A549 (cell line): ENCODE data around the gene PRAMEF25. TPM values are rescaled to one million over a fixed set of nuclear protein-coding genes. Genes with fewer than 3 reads are reported as not detected.
"Not testable (repeated sequence)": the region's sequence is repeated elsewhere in the genome, so short reads cannot be mapped to it uniquely, and the experiment has no call there.

Source experiments
- ATAC-seq, 2 experiments: fragments of 200-7000 bp in 1 of 2; fragments of >200 bp in 1 of 2; cut with Nextera tagmentation in 1 of 2; cut with Tn5 transposase in 1 of 2; 3 replicates each; pipeline versions ENCODE4 v1.8.0 to v1.9.1; 2018 to 2020; ENCODE audit warnings: mild to moderate bottlenecking in 1 of 2, moderate library complexity in 1 of 2
- CTCF ChIA-PET: fragments of 300-600 bp; sonication (Branson Sonifier 250); formaldehyde crosslinking; extraction: SDS; loops from one replicate; lab custom pipeline; 2021; ENCODE audit warnings: antibody characterized with exemption, inconsistent platforms; lab: Yijun Ruan, JAX
- POLR2A ChIA-PET: fragments of 350-600 bp; formaldehyde crosslinking; extraction: SDS; loops from one replicate; lab custom pipeline; 2021; ENCODE audit warnings: antibody characterized with exemption, inconsistent platforms; lab: Yijun Ruan, JAX
- DNase-seq, 2 experiments: peaks; one replicate each; pipeline versions ENCODE4 v3.0.0 to v3.0.0-alpha.2; 2011 to 2016; ENCODE audit warnings: low read depth in 1 of 2, low spot score in 1 of 2
- FAIRE-seq: peaks from 2 replicates; lab custom pipeline; 2011; peaks lifted over from hg19 to GRCh38; lab: Jason Lieb, UNC
- H3K27ac ChIP-seq, 2 experiments: fragments of >200 bp; sonication (Bioruptor Twin); formaldehyde crosslinking; 3 replicates each; pipeline ENCODE4 v1.5.1; 2016 to 2017
- H3K4me1 ChIP-seq: fragments of >200 bp; sonication (Bioruptor Twin); formaldehyde crosslinking; 3 replicates; pipeline ENCODE4 v1.6.1; 2016
- H3K4me2 ChIP-seq: fragments of >200 bp; sonication (Bioruptor Twin); formaldehyde crosslinking; 3 replicates; pipeline ENCODE4 v1.6.1; 2016
- H3K4me3 ChIP-seq: fragments of >200 bp; sonication (Bioruptor Twin); formaldehyde crosslinking; 3 replicates; pipeline ENCODE4 v1.5.1; 2016
- H3K9me3 ChIP-seq: fragments of >200 bp; sonication (Bioruptor Twin); formaldehyde crosslinking; 3 replicates; pipeline ENCODE4 v1.6.1; 2016
- WGBS: methylation state at CpG from one replicate; pipeline ENCODE4 v1.1.6; 2017; ENCODE audit errors: missing lambda C conversion rate; 5-methylcytosine and 5-hydroxymethylcytosine counted together
- polyA minus RNA-seq: library from RNA; depleted of rRNA, polyadenylated mRNA; stranded (reverse); fragments of >200 nt; gene quantifications from 2 replicates; pipeline ENCODE4 v1.2.3, GENCODE V29; 2011; rRNA and poly(A)+ RNA removed
- polyA plus RNA-seq, 4 experiments: library from polyadenylated mRNA; depleted of rRNA in 3 of 4; stranded (reverse); fragments of >200 nt; fragmentation: RNase III in 1 of 4; extraction: RNeasy Plus Mini Kit Qiagen cat#74134 plus additional on column Dnase treatment in 1 of 4; gene quantifications; 2 replicates in 3 of 4; 3 replicates in 1 of 4; pipeline ENCODE4 v1.2.3, GENCODE V29; 2011 to 2017

Gene PRAMEF25
- polyA plus RNA-seq (2011; rRNA removed), result not detected in 2 replicates
- polyA plus RNA-seq (2012; cell fraction: cytosol; rRNA removed), result not detected in 2 replicates
- polyA plus RNA-seq (2012; cell fraction: nucleus; rRNA removed), result not detected in 2 replicates
- not detected in 3 replicates for polyA plus RNA-seq (2017; fragmentation: RNase III; extraction: RNeasy Plus Mini Kit Qiagen cat#74134 plus additional on column Dnase treatment)
- polyA minus RNA-seq, result not detected in 2 replicates

DNA sequence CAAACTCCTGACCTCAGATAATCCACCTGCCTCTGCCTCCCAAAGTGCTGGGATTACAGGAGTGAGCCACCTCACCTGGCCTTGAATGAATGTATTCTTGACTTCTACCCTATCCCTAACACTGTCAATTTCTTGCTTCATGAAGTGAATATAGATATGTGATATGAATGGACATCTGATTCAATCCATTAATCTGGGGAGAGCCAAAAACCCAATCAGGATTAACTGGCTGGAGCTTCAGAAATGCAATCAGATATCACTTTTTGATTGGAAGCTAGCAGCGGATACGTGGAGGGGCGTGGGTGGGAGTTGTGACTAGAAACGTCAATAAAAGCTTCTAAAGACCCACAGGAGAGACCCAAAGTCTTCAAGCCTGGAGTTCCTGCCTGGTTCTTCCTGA, at the start of gene PRAMEF25:
PRAMEF25 (plus strand) TSS at position 301 of the 400 bp plus-strand sequence. CDS start 2,920 bp downstream, outside the sequence.
- FAIRE-seq, H3K27ac ChIP-seq, DNase-seq, H3K4me3 ChIP-seq, H3K4me2 ChIP-seq, H3K4me1 ChIP-seq, CTCF ChIA-PET, ATAC-seq, POLR2A ChIA-PET, H3K9me3 ChIP-seq: not testable (repeated sequence)
- WGBS, result no CpG with 5 or more reads among the region's 4 CpGs

DNA sequence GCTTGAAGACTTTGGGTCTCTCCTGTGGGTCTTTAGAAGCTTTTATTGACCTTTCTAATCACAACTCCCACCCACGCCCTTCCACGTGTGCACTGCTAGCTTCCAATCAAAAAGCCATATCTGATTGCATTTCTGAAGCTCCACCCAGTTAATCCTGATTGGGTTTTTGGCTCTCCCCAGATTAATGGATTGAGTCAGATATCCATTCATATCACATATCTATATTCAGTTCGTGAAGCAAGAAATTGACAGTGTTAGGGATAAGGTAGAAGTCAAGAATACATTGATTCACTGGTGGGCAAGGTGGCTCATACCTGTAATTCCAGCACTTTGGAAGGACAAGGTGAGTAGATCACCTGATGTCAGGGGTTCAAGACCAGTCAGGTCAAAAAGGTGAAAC, 14.1 kb upstream of the PRAMEF25 start, which contains the start of gene PRAMEF27:
PRAMEF27 (minus strand) TSS at position 101 of the 400 bp plus-strand sequence. CDS start 2,916 bp downstream, outside the sequence.
- H3K27ac ChIP-seq, H3K9me3 ChIP-seq, H3K4me3 ChIP-seq, CTCF ChIA-PET, DNase-seq, H3K4me1 ChIP-seq, FAIRE-seq, ATAC-seq, POLR2A ChIA-PET, H3K4me2 ChIP-seq: not testable (repeated sequence)
- WGBS, result 0% methylated on average over 3 of the region's 3 CpGs

DNA sequence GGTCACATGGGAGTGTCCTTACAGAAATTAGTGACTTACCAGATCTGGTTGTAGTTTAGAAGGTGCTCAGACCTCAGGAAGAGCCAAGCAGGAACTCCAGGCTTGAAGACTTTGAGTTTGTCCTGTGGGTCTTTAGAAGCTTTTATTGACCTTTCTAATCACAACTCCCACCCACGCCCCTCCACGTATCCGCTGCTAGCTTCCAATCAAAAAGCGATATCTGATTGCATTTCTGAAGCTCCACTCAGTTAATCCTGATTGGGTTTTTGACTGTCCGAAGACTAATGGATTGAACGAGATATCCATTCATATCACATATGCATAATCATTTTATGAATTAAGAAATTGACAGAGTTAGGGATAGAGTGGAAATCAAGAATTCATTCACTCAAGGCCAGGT, 46.2 kb downstream of the PRAMEF25 start, which contains the start of gene HNRNPCL2:
HNRNPCL2 (minus strand) TSS at position 101 of the 400 bp plus-strand sequence. CDS start 454 bp downstream, outside the sequence.
- H3K4me3 ChIP-seq, H3K4me2 ChIP-seq, DNase-seq, H3K9me3 ChIP-seq, POLR2A ChIA-PET, CTCF ChIA-PET, FAIRE-seq, H3K27ac ChIP-seq, H3K4me1 ChIP-seq, ATAC-seq: not testable (repeated sequence)
- WGBS, result 17% methylated on average over 6 of the region's 6 CpGs

Other genes with a start within 250 kb of the PRAMEF25 start
- not detected in 2 replicates for gene PRAMEF11, start 239.4 kb upstream of the PRAMEF25 start, polyA plus RNA-seq (2011; rRNA removed)
- gene PRAMEF11, start 239.4 kb upstream of the PRAMEF25 start, polyA plus RNA-seq (2017; fragmentation: RNase III; extraction: RNeasy Plus Mini Kit Qiagen cat#74134 plus additional on column Dnase treatment), result not detected in 3 replicates
- gene HNRNPCL1, start 222.1 kb upstream of the PRAMEF25 start, polyA plus RNA-seq (2011; rRNA removed), result not detected in 2 replicates
- gene HNRNPCL1, start 222.1 kb upstream of the PRAMEF25 start, polyA plus RNA-seq (2017; fragmentation: RNase III; extraction: RNeasy Plus Mini Kit Qiagen cat#74134 plus additional on column Dnase treatment), result not detected in 3 replicates
- not detected in 2 replicates for gene PRAMEF2, start 213.7 kb upstream of the PRAMEF25 start, polyA plus RNA-seq (2011; rRNA removed)
- gene PRAMEF2, start 213.7 kb upstream of the PRAMEF25 start, polyA plus RNA-seq (2017; fragmentation: RNase III; extraction: RNeasy Plus Mini Kit Qiagen cat#74134 plus additional on column Dnase treatment), result not detected in 3 replicates
- gene PRAMEF4, start 184.6 kb upstream of the PRAMEF25 start, polyA plus RNA-seq (2011; rRNA removed), result not detected in 2 replicates
- not detected in 3 replicates for gene PRAMEF4, start 184.6 kb upstream of the PRAMEF25 start, polyA plus RNA-seq (2017; fragmentation: RNase III; extraction: RNeasy Plus Mini Kit Qiagen cat#74134 plus additional on column Dnase treatment)
- not detected in 2 replicates for gene PRAMEF10, start 172.5 kb upstream of the PRAMEF25 start, polyA plus RNA-seq (2011; rRNA removed)
- not detected in 3 replicates for gene PRAMEF10, start 172.5 kb upstream of the PRAMEF25 start, polyA plus RNA-seq (2017; fragmentation: RNase III; extraction: RNeasy Plus Mini Kit Qiagen cat#74134 plus additional on column Dnase treatment)
- gene PRAMEF7, start 154.2 kb upstream of the PRAMEF25 start, polyA plus RNA-seq (2011; rRNA removed), result not detected in 2 replicates
- gene PRAMEF7, start 154.2 kb upstream of the PRAMEF25 start, polyA plus RNA-seq (2017; fragmentation: RNase III; extraction: RNeasy Plus Mini Kit Qiagen cat#74134 plus additional on column Dnase treatment), result not detected in 3 replicates
- not detected in 2 replicates for gene PRAMEF6, start 123.2 kb upstream of the PRAMEF25 start, polyA plus RNA-seq (2011; rRNA removed)
- not detected in 3 replicates for gene PRAMEF6, start 123.2 kb upstream of the PRAMEF25 start, polyA plus RNA-seq (2017; fragmentation: RNase III; extraction: RNeasy Plus Mini Kit Qiagen cat#74134 plus additional on column Dnase treatment)
- gene PRAMEF27, start 14.2 kb upstream of the PRAMEF25 start, polyA plus RNA-seq (2011; rRNA removed), result 0.05 TPM in 1 of 2 replicates, not detected in the other
- gene PRAMEF27, start 14.2 kb upstream of the PRAMEF25 start, polyA plus RNA-seq (2017; fragmentation: RNase III; extraction: RNeasy Plus Mini Kit Qiagen cat#74134 plus additional on column Dnase treatment), result not detected in 3 replicates
- not detected in 2 replicates for gene HNRNPCL3, start 10.0 kb upstream of the PRAMEF25 start, polyA plus RNA-seq (2011; rRNA removed)
- not detected in 3 replicates for gene HNRNPCL3, start 10.0 kb upstream of the PRAMEF25 start, polyA plus RNA-seq (2017; fragmentation: RNase III; extraction: RNeasy Plus Mini Kit Qiagen cat#74134 plus additional on column Dnase treatment)
- gene HNRNPCL2, start 46.1 kb downstream of the PRAMEF25 start, polyA plus RNA-seq (2011; rRNA removed), result not detected in 2 replicates
- gene HNRNPCL2, start 46.1 kb downstream of the PRAMEF25 start, polyA plus RNA-seq (2017; fragmentation: RNase III; extraction: RNeasy Plus Mini Kit Qiagen cat#74134 plus additional on column Dnase treatment), result not detected in 3 replicates
- gene PRAMEF26, start 85.2 kb downstream of the PRAMEF25 start, polyA plus RNA-seq (2011; rRNA removed), result not detected in 2 replicates
- not detected in 3 replicates for gene PRAMEF26, start 85.2 kb downstream of the PRAMEF25 start, polyA plus RNA-seq (2017; fragmentation: RNase III; extraction: RNeasy Plus Mini Kit Qiagen cat#74134 plus additional on column Dnase treatment)
- gene HNRNPCL4, start 94.9 kb downstream of the PRAMEF25 start, polyA plus RNA-seq (2011; rRNA removed), result not detected in 2 replicates
- gene HNRNPCL4, start 94.9 kb downstream of the PRAMEF25 start, polyA plus RNA-seq (2017; fragmentation: RNase III; extraction: RNeasy Plus Mini Kit Qiagen cat#74134 plus additional on column Dnase treatment), result not detected in 3 replicates
- not detected in 2 replicates for gene PRAMEF9, start 101.1 kb downstream of the PRAMEF25 start, polyA plus RNA-seq (2011; rRNA removed)
- gene PRAMEF9, start 101.1 kb downstream of the PRAMEF25 start, polyA plus RNA-seq (2017; fragmentation: RNase III; extraction: RNeasy Plus Mini Kit Qiagen cat#74134 plus additional on column Dnase treatment), result not detected in 3 replicates
- not detected in 2 replicates for gene PRAMEF13, start 130.6 kb downstream of the PRAMEF25 start, polyA plus RNA-seq (2011; rRNA removed)
- gene PRAMEF13, start 130.6 kb downstream of the PRAMEF25 start, polyA plus RNA-seq (2017; fragmentation: RNase III; extraction: RNeasy Plus Mini Kit Qiagen cat#74134 plus additional on column Dnase treatment), result not detected in 3 replicates
- gene PRAMEF18, start 155.4 kb downstream of the PRAMEF25 start, polyA plus RNA-seq (2011; rRNA removed), result not detected in 2 replicates
- not detected in 3 replicates for gene PRAMEF18, start 155.4 kb downstream of the PRAMEF25 start, polyA plus RNA-seq (2017; fragmentation: RNase III; extraction: RNeasy Plus Mini Kit Qiagen cat#74134 plus additional on column Dnase treatment)
- gene PRAMEF5, start 183.4 kb downstream of the PRAMEF25 start, polyA plus RNA-seq (2011; rRNA removed), result not detected in 2 replicates
- gene PRAMEF5, start 183.4 kb downstream of the PRAMEF25 start, polyA plus RNA-seq (2017; fragmentation: RNase III; extraction: RNeasy Plus Mini Kit Qiagen cat#74134 plus additional on column Dnase treatment), result not detected in 3 replicates
- gene PRAMEF8, start 214.4 kb downstream of the PRAMEF25 start, polyA plus RNA-seq (2011; rRNA removed), result not detected in 2 replicates
- not detected in 3 replicates for gene PRAMEF8, start 214.4 kb downstream of the PRAMEF25 start, polyA plus RNA-seq (2017; fragmentation: RNase III; extraction: RNeasy Plus Mini Kit Qiagen cat#74134 plus additional on column Dnase treatment)
- not detected in 2 replicates for gene PRAMEF33, start 232.8 kb downstream of the PRAMEF25 start, polyA plus RNA-seq (2011; rRNA removed)
- gene PRAMEF33, start 232.8 kb downstream of the PRAMEF25 start, polyA plus RNA-seq (2017; fragmentation: RNase III; extraction: RNeasy Plus Mini Kit Qiagen cat#74134 plus additional on column Dnase treatment), result not detected in 3 replicates
- gene PRAMEF15, start 244.8 kb downstream of the PRAMEF25 start, polyA plus RNA-seq (2011; rRNA removed), result not detected in 2 replicates
- gene PRAMEF15, start 244.8 kb downstream of the PRAMEF25 start, polyA plus RNA-seq (2017; fragmentation: RNase III; extraction: RNeasy Plus Mini Kit Qiagen cat#74134 plus additional on column Dnase treatment), result not detected in 3 replicates